HT-29 (cell line): ENCODE results near the gene SART1. TPM values are rescaled to one million over a fixed set of nuclear protein-coding genes. Genes with fewer than 3 reads are reported as not detected.

Experiments
- DNase-seq: peaks from one replicate; pipeline ENCODE4 v3.0.0-alpha.2; 2015; ENCODE audit warnings: low spot score
- total RNA-seq: library from RNA; depleted of rRNA; stranded (reverse); fragments of >200 nt; shearing (Covaris generic); gene quantifications from 2 replicates; pipeline ENCODE4 v1.2.3, GENCODE V29; 2014; rRNA removed

Gene SART1, protein sequence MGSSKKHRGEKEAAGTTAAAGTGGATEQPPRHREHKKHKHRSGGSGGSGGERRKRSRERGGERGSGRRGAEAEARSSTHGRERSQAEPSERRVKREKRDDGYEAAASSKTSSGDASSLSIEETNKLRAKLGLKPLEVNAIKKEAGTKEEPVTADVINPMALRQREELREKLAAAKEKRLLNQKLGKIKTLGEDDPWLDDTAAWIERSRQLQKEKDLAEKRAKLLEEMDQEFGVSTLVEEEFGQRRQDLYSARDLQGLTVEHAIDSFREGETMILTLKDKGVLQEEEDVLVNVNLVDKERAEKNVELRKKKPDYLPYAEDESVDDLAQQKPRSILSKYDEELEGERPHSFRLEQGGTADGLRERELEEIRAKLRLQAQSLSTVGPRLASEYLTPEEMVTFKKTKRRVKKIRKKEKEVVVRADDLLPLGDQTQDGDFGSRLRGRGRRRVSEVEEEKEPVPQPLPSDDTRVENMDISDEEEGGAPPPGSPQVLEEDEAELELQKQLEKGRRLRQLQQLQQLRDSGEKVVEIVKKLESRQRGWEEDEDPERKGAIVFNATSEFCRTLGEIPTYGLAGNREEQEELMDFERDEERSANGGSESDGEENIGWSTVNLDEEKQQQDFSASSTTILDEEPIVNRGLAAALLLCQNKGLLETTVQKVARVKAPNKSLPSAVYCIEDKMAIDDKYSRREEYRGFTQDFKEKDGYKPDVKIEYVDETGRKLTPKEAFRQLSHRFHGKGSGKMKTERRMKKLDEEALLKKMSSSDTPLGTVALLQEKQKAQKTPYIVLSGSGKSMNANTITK
- 86.1 and 106 TPM in 2 replicates for total RNA-seq

- peak; percentile 98 for DNase-seq
Measured at GRCh38 chr11:65961267-65962140, at the start of gene SART1. Gene SART1 (plus strand): TSS chr11:65961734. CDS start chr11:65961781, 47 bp downstream.

- DNase-seq: no peak
Measured at GRCh38 chr11:65912845-65913244, 48.7 kb upstream of the SART1 start.

- DNase-seq: no peak
Measured at GRCh38 chr11:65915101-65915820, 46.3 kb upstream of the SART1 start.

DNA sequence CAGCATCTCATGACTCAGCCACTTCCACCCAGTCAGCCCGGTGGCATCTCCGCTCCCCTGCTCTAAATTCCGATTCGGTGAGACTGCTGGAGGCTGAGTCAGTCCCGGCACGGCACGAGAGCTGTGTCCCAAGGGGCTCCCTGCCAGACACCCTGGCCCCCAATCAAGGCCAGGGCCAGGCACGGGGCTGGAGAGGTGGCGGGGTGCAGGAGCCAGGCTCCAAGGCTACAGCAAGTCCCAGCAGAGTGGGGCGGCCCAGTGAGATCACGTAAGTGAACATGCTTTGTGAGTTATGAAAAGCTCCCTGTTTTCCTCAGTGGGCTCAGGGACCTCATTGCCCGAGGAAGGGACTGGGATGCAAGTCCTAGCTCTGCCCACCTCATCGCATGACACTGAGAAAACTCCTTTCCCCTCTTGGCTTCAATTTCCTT, 45.7 kb upstream of the SART1 start:
- DNase-seq: peak; percentile 82

DNA sequence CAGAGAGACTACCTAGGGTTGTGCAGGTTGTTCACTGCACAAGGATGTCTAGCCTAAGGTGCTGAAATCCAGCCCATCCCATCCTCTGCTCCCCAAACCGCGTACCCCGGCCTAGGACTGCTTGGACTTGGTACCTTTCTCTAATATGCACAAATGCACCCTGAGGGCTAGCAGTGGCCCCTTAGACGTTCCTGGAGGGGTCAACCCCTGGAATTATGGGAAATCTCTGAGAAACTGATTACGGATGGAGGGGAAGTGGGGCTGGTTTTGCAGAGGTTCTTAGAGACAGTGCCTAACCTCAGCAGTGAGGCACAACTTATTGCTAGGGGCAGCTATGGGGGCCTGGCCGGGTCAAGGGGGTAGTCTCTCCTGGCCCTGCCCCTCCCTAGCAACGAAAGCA, 45.1 kb upstream of the SART1 start:
- no peak for DNase-seq

- no peak for DNase-seq
Measured at GRCh38 chr11:65917077-65917433, 44.5 kb upstream of the SART1 start.

DNA sequence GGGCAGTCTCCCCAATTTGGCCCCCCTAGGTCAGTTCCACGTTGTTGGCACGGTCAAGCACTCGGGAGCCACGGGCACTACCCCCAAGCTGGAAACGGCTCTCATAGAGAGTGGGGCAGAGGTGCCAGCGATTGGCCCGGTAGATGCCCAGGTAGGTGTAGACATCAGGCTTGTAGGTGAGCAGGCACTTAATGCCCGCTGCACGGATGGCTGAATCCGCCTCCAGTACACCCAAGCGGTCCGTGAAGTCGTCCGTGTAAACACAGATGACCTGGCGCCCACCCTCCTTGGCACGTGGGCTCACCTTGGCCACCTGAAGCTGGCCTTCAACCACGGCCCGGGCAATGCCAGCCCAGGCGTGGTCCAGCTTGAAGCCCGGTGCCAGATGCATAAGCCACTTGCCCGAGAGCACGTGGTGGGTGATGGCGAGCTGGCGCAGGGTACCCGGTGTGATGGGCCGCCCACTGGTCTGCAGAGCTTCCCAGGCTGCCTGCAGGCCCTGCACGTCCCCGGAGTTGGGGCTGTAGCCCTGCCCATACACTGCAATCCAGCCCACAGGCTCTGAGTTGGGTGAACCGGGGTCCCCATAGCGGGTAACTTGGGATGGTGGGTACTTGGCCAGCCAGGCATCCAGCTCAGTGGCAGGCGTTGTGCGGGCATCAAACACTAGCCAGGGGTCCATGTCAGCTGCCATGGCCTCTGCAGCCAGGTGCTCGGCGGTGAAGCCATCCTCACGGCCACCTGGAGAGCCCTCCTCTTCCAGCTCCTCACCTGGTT, 43.9 kb upstream of the SART1 start:
- no peak for DNase-seq

DNA sequence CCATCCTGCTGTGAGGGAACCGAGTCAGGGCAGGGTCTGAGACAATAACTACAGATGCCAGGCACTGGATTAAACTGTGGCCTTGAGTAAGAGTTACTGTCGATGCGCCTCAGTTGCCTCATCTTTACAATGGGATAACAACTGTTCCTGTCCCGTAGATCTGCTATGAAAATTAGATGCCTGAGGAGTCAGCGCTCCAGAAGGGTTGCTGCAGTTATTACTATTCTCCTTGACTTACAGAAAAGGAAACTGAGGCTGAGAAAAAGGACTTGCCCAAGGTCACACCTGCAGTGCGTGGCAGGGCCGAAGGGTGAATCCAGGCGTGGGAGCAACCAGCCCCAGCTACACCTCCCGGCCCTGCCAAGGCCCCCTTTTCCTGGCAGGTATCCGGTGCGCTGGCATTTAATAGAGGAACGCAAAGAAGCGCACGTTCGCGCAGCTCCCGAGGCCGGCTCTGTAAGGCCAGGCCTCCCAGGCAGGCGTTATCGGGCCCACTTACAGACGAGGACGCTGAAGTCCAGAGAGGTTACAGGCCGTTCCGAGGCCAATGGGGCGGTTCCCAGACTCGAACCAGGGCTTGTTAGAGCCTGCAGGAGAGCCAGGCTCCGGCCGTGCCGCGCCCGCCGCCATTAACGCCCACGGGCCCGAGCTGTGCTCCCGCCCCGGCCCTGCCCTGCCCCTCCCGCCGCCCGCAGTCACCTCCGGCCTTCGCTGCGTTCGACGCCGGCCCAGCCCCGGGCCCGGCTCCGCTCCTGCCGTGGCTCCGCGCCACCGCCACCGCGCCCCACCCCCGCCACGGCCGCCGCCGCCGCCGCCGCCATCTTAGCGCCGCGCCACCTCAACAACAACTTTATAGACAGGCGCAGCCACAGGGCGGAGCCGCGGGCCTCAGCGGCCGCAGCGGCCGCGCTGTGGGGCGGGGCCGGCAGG, 43.1 kb upstream of the SART1 start, which contains the start of gene C11orf68:
C11orf68 (minus strand) TSS at position 852 of the 930 bp plus-strand sequence; CDS start at position 821, 31 bp downstream.
- peak; percentile 48 for DNase-seq

DNA sequence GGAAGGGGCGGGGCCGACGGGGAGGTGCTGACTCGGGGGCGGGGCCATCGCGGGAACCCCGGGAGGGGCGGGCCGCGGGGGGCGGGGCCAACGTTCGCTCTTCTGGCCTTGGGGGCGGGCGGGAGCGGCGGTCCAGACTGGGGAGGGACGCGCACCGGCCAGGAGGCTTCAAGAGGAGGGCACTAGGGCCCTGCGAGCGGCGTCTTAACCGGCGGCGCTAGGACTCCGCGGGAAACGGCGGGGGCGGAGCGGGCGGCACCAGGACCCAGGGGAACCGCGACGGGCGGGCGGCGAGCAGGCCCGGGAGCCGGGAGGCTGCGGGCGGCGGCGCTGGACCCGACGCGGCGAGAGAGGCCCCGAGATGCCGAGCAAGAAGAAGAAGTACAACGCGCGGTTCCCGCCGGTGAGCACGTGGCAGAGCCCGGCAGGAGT, 42.4 kb upstream of the SART1 start, which contains the start of gene DRAP1:
DRAP1 (plus strand) TSS at position 286 of the 432 bp plus-strand sequence; CDS start at position 362, 76 bp downstream.
- DNase-seq: peak; percentile 98

DNA sequence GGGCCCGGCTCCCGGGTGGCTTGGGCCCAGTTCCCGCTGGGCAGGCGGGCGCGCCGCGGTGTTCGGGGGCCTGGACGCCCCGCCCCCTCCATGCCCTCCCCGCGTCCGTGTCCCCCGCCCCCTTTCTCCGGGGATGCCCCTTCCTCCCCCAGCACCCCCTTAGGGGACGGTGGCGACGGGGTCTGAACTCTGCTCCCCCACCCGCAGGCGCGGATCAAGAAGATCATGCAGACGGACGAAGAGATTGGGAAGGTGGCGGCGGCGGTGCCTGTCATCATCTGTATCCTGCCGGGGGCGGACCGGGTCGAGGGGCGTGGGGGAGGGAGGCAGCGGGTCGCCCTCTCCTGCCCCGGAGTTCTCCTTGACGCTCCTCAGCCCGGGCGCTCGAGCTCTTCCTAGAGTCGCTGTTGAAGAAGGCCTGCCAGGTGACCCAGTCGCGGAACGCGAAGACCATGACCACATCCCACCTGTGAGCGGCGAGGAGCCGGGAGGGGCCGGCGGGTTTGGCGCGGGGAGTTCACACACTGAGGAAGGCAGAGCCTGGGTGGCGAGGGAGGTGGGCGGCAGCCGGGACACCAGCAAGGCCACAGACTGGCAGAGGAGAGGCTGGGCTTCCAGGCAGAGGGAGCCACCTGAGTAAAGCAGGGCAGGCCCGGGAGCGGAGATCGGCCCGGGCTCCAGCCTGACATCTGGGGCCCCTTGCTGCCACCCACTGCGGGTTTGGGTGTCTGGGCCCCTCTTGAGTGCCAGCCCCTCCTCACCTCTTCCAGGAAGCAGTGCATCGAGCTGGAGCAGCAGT, 41.8 kb upstream of the SART1 start:
- DNase-seq: peak; percentile 29

DNA sequence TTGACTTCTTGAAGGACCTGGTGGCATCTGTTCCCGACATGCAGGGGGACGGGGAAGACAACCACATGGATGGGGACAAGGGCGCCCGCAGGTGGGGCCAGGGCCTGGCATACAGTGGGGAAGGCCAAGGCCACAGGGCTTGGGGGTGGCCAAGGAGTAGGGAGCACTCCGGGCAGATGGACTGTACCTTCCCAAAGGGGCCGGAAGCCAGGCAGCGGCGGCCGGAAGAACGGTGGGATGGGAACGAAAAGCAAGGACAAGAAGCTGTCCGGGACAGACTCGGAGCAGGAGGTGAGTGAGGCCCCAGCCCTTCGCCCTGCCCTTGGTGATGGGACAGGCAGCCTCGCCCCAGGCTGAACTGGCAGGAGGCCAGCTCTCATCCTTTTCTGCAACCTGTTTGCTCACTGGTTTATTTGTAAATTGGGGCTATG, 41.1 kb upstream of the SART1 start:
- DNase-seq: no peak

DNA sequence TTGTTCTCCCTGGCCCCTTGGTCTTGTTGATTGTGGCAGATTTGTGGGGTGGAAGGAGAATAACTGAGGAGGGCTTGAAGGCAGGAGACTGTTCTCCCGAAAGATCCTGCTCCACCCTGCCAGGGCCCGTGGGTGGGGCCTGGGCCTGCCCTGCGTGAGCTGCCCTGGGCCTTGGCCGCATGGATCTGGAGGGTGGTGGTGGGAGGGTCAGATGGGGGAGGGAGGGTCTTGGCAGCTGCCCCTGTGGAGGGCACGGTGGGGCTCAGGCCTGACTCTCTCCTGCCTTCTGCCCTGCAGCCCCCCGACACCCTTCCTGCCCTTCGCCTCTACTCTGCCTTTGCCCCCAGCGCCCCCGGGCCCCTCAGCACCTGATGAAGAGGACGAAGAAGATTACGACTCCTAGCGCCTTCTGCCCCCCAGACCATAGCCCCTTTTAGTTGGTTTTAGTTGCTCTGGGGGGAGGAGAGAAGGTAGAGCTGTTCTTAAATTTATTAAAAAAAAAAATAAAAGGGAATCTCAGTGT, 40.4 kb upstream of the SART1 start:
- no peak for DNase-seq

DNA sequence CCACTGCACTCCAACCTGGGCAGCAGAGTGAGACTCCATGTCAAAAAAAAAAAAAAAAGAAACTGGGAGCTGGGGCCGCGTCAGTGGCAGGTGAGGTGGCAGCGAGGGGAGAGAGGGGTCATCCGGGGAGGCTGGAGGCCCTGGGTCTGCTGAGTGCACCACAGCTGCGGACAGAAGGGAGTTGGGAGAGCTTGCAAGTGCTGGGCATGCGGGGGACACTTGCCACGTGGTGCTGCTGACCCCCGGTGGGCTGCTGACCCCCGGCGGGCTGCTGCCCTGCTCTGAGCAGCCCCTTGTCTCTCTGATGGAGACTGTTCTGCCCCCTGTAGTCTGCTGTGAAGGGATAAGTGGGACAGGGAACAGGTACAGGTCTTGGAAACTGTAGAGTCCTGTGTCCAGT, 39.7 kb upstream of the SART1 start:
- no peak for DNase-seq

DNA sequence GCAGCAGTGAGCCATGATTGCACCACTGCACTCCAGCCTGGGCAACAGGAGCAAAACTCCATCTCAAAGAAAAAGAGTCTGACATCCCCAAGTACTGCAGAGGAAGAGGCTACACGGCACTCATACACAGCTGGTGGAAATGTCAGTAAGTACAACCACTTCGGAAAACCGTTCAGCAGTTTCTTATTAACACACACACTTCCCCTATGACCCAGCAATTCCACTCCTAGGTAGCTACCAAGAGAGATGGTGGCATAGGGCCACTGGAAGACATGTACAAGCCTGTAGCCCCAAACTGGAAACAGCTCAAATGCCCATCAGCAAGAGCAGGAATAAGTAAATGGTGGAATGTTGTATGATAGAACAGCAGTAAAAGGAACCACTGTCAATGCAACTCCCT, 39.0 kb upstream of the SART1 start:
- no peak for DNase-seq

DNA sequence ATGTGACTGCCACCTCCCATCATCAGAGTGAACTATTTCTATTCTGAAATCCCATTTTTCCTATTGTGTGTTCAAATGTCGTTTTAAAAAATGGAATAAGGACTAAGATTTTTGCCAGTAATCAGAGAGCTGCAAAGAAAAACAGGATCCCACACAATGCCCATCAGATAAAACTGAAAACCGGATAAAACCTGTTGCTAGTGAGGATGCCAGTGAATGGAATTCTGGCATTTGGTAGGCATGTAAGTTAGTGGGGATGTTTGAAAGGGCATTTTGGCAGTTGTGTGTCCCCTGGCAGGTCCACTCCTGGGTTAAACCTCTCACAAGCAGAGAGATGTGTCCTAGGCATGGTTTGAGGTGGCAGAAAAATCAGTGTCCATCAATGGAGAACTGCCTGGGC, 36.1 kb upstream of the SART1 start:
- no peak for DNase-seq

- DNase-seq: no peak
Measured at GRCh38 chr11:65927904-65928397, 33.6 kb upstream of the SART1 start.

- DNase-seq: no peak
Measured at GRCh38 chr11:65928667-65929066, 32.9 kb upstream of the SART1 start.
